Bronchial epithelial cell (primary cell): ENCODE data around the gene TXLNG. TPM values are rescaled to one million over a fixed set of nuclear protein-coding genes. Genes with fewer than 3 reads are reported as not detected.
A peak's percentile ranks its signal among the peaks of the same experiment; 100 is the strongest.

ENCODE experiments used
- DNase-seq: peaks from one replicate; pipeline ENCODE4 v3.0.0-alpha.2; 2010; ENCODE audit warnings: low read depth
- FAIRE-seq: peaks from 2 replicates; lab custom pipeline; 2011; peaks lifted over from hg19 to GRCh38; lab: Jason Lieb, UNC
- H3K27me3 ChIP-seq: 2 replicates; pipeline ENCODE4 v1.5.1; 2011; ENCODE audit warnings: low read length; ENCODE audit not compliant: control insufficient read depth, insufficient read depth
- H3K36me3 ChIP-seq: 2 replicates; pipeline ENCODE4 v1.5.1; 2011; ENCODE audit warnings: low read length; ENCODE audit not compliant: control insufficient read depth, insufficient read depth
- H3K4me3 ChIP-seq: 2 replicates; pipeline ENCODE4 v1.5.1; 2011; ENCODE audit warnings: mild to moderate bottlenecking, low read depth, low read length, control low read depth
- CTCF ChIP-seq: IDR thresholded peaks from 2 replicates; pipeline ENCODE4 v1.5.1; 2011; ENCODE audit warnings: mild to moderate bottlenecking, moderate library complexity, low read length, control low read depth, inconsistent platforms; ENCODE audit not compliant: insufficient read depth, severe bottlenecking
- total RNA-seq: library from RNA; depleted of rRNA; stranded (reverse); fragments of >200 nt; gene quantifications from 2 replicates; pipeline ENCODE4 v1.2.1, GENCODE V29; 2014

The TXLNG gene
- total RNA-seq, 1 donor from 2014 or later = 7.6 TPM

DNA sequence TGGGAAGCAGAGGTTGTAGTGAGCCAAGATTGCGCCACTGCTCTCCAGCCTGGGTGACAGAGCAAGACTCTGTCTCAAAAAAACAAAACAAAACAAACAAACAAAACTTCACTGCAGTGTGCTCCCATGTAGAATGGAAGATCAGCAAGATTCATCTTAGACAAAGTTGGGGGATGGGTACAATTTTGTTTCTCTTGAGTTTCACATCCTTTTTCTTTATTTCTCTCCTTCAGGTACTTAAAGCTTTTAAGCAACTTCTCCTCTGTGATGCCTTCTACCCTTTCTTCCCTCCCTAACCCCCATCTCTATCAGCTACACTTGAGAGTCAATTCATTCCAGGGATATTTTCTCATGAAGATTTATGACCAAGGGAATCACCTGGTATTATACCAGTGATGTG, 99.4 kb downstream of the TXLNG start:
- no peak for FAIRE-seq
- no peaks in the 10 kb centered on the region for H3K27me3 ChIP-seq
- no peak for DNase-seq
- no peaks in the 10 kb centered on the region for H3K36me3 ChIP-seq
- no peak for TF ChIP-seq CTCF
- H3K4me3 ChIP-seq = no peak overlapping the region

- H3K4me3 ChIP-seq = no peak overlapping the region
- no peaks in the 10 kb centered on the region for H3K36me3 ChIP-seq
- FAIRE-seq = no peak
- H3K27me3 ChIP-seq = no peaks in the 10 kb centered on the region
- DNase-seq = peak; percentile 65
- TF ChIP-seq CTCF = peak; percentile 75
Observed at GRCh38 chrX:16892504-16893362, 106.5 kb downstream of the TXLNG start.

Other genes starting within 250 kb of the TXLNG start
- gene S100G, start 136.3 kb upstream of the TXLNG start, total RNA-seq = not detected in 2 replicates
- gene CTPS2, start 73.8 kb upstream of the TXLNG start, total RNA-seq = 5.8 and 7.6 TPM in 2 replicates
- gene SYAP1, start 66.9 kb upstream of the TXLNG start, total RNA-seq = 21.1 and 37.6 TPM in 2 replicates
- 77.4 and 112 TPM in 2 replicates for gene RBBP7, start 83.9 kb downstream of the TXLNG start, total RNA-seq
- 0.38 and 0.79 TPM in 2 replicates for gene REPS2, start 160.2 kb downstream of the TXLNG start, total RNA-seq